ENCODE results near the gene CLIP2.
"Not testable (repeated sequence)": the region's sequence is repeated elsewhere in the genome, so short reads cannot be mapped to it uniquely, and the experiment has no call there.

Gene CLIP2

DNA sequence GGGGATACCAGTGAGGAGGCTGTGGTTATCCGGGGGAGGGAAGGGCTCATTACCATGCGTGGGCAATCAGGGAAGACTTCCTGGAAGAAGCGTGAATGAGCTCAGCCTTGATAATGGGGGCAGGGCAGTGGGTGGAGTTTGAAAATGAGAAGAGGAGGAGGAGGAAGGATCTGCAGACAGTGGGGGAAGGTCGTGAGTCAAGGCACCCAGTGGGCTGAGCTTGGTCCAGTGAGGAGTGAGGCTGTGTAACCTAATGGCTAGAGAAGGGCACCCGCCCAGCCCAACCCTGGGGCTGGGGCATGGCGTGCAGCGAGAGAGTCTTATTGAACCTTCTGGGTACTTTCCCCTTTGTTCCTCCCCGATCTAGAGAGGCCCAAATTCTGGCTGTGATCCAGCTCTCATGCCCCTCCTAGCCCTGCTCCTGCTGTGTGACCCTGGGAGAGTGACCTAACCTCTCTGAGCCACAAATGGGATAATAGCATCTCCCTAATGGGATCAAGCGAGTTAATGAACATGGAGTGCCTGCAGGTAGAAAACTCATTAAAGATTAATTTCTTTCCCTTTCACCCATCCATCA lies 31.5 kb downstream of the CLIP2 start:
- no peak for DNase-seq
- no peak for TF ChIP-seq GATA1 (IDR thresholded peaks at IDR 0.05; ENCODE audit: low read depth, low read length)

DNA sequence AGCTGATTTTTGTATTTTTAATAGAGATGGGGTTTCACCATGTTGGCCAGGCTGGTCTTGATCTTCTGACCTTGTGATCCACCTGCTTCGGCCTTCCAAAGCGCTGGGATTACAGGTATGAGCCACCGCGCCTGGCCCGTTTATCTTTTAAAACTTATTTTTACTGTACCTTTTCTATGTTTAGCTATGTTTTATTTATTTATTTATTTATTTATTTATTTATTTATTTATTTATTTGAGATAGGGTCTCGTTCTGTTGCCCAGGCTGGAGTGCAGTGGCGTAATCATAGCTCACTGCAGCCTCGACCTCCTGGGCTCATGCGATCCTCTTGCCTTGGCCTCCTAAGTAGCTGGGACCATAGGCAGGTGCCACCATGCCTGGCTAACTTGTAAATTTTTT lies 33.7 kb downstream of the CLIP2 start:
- DNase-seq, result not testable (repeated sequence)

DNA sequence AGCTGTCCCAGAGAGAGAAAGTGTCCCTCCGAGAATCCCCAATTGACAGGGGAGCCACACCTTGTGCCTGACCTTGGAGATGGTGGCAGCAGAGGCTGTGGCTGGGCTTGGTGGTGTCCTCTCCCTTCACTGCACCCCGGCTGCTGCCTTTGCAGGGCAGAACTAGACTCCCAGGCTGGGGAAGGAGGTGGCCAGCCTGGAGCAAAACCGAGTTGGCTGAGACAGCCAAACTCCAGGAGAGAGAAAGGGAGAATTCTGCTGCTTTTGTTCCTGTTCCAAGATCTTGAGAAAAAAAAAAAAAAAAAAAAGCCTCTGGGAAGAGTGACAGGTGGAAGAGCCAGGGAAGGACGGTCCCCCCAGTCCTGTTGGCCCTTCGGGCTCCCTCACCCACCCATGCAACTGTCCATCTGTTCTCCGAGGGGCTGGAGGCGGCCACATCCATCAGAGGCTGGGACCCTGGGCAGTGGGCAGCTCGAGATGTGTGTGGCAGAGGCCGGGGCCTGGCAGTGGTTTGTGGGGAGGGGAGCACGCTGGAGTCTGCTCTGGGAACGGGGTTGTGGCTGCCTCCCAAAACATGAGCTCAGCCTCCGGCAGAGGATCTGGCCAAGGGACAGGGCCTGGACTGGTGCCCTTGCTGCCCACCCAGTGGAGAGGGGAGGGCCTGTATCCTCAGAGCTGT lies 35.5 kb downstream of the CLIP2 start:
- no peak for TF ChIP-seq POLR2A (IDR thresholded peaks at IDR 0.05; ENCODE audit: low read length)
- no peak for TF ChIP-seq GATA1 (IDR thresholded peaks at IDR 0.05; ENCODE audit: low read depth, low read length)
- no peak for DNase-seq

DNA sequence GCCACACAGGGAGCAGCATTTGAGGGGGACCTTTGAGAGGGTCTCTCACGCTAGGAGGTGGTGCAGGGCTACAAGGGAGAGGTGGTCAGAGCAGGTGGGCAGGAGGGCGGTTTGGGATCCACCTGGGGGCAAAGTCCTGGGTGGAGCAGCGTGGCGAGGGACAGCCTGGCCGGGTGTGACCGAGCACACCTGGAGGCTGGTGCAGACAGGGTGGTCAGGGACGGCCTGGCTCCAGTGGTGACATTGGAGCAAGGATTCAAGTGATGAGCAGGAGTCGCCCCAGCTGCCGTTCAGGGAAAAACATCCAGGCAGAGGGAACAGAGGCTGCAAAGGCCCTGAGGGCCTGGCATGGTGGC lies 36.0 kb downstream of the CLIP2 start:
- no peak for DNase-seq
- TF ChIP-seq POLR2A (IDR thresholded peaks at IDR 0.05; ENCODE audit: low read length) (no peak), GATA1 (IDR thresholded peaks at IDR 0.05; ENCODE audit: low read depth, low read length) (no peak)

DNA sequence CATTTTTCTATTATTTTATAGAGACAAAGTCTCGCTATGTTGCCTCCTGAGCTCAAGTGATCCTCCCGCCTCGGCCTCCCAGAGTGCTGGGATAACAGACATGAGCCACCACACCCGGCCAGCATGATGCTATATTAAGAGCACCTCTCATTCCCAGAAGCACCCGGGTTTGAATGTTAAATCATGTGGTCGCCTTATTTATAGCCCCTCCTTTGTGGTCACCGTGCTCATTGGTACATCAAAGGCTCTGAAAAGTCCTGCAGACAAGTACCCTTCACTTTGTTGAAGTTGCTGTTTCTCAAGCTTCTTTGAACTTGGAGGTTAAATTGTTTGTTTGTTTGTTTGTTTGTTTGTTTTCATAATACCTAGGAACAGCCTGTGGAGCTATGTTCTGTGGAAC lies 40.0 kb downstream of the CLIP2 start:
- TF ChIP-seq POLR2A (IDR thresholded peaks at IDR 0.05; ENCODE audit: low read length) (no peak), GATA1 (IDR thresholded peaks at IDR 0.05; ENCODE audit: low read depth, low read length) (no peak)
- DNase-seq, result no peak

DNA sequence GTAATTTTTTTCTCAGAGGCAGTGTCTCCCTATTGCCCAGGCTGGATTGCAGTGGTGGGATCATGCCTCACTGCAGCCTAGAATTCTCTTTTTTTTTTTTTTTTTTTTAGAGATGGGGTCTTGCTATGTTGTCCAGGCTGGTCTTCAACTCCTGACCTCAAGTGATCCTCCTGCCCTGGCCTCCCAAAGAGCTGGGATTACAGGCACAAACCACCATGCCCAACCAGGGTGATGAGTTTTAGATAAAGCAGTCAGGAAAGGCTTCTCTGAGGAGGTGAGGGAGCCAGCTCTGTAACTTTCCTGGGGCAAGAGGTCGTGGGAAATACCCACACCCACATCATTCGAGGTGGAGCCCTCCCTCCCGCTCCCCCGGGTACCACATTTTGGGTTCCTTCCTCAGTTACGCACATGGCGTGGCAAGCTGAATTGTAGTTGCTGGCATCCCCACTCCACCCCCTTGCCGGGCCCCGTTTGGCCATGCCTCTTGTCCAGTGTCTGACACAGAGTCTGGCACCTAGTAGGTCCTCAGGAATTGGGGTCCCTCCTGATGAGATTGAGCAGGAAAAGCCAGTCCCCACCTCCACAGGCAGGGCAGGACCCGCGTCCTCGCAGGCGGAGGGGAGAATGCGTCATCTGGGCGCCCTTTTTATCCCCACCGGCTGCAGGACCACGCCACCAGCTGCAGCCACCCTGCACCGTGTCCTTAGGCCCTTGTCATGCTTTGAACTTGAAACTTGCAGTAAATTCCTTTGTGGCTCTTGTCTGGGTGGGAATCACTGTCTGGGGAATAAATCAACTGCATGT lies 43.4 kb downstream of the CLIP2 start:
- no peak for DNase-seq
- no peak for TF ChIP-seq POLR2A (IDR thresholded peaks at IDR 0.05; ENCODE audit: low read length)
- TF ChIP-seq GATA1 (IDR thresholded peaks at IDR 0.05; ENCODE audit: low read depth, low read length), result no peak

DNA sequence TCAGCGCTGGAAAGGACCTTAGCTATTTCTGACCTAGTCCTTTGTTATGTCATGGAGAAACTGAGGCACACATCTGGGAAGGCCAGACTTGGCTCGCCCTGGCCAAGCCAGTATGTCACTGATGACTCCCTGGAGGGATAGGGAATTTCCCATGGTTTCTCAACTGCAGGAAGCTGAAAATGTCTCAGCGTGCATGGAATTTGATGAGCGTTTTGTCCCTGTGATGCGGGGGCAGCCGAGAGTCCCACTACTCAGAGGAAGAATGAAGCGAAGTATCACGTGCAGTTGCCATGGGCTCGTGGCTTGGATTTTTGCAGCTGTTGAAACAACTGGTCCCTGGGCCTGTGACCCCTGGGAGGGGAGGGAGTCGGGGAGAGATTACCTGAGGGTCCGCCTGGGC lies 44.8 kb downstream of the CLIP2 start:
- no peak for DNase-seq
- TF ChIP-seq POLR2A (IDR thresholded peaks at IDR 0.05; ENCODE audit: low read length) (no peak), GATA1 (IDR thresholded peaks at IDR 0.05; ENCODE audit: low read depth, low read length) (no peak)

DNA sequence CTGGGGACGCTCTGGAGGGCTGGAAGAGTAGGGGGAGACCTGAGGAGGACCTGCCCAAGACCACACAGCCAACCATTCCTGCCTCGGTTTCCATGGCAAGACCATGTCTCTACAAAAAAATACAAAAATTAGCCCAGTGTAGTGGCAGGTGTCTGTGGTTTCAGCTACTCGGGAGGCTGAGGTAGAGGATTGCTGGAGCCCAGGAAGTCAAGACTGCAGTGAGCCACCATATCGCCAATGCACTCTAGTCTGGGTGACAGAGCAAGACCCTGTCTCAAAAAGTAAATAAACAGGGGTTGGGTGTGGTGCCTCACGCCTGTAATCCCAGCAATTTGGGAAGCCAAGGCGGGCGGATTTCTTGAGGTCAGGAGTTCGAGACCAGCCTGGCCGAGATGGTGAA lies 48.7 kb downstream of the CLIP2 start:
- DNase-seq, result no peak
- TF ChIP-seq GATA1 (IDR thresholded peaks at IDR 0.05; ENCODE audit: low read depth, low read length), result no peak
- no peak for TF ChIP-seq POLR2A (IDR thresholded peaks at IDR 0.05; ENCODE audit: low read length)

DNA sequence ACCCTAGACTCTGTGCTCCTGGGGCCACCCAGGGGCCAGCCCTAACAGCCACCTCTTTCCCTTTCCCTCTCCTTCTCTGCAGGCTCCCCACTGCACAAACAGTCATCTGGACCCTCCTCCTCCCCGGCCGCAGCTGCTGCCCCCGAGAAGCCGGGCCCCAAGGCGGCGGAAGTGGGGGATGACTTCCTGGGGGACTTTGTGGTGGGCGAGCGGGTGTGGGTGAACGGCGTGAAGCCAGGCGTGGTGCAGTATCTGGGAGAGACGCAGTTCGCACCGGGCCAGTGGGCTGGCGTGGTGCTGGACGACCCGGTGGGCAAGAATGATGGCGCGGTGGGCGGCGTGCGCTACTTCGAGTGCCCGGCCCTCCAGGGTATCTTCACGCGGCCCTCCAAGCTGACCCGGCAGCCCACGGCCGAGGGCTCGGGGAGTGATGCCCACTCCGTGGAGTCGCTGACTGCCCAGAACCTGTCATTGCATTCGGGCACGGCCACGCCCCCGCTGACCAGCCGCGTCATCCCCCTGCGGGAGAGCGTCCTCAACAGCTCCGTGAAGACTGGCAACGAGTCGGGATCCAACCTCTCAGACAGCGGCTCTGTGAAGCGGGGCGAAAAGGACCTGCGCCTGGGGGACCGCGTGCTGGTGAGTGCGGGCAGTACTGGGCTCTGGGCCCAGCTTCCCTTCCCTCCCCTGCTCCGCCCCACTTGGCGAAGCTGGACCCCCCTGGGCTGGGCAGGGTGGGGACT lies 49.3 kb downstream of the CLIP2 start:
- no peak for DNase-seq
- no peak for TF ChIP-seq POLR2A (IDR thresholded peaks at IDR 0.05; ENCODE audit: low read length)
- TF ChIP-seq GATA1 (IDR thresholded peaks at IDR 0.05; ENCODE audit: low read depth, low read length), result no peak

DNA sequence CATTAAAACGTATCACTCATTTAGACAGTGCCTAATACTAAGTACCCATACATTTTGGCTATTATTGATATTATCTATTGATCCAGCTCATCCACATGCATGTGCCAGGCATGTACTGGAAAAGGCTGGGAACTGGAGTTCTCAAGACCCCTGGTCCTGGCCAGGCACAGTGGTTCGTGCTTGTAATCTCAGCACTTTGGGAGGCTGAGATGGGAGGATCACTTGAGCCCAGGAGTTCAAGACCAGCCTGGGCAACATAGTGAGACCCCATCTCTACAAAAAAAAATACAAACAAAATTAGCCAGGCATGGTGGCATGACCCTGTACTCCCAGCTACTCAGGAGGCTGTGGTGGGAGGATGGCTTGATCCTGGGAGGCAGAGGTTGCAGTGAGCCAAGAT lies 50.4 kb downstream of the CLIP2 start:
- not testable (repeated sequence) for DNase-seq

DNA sequence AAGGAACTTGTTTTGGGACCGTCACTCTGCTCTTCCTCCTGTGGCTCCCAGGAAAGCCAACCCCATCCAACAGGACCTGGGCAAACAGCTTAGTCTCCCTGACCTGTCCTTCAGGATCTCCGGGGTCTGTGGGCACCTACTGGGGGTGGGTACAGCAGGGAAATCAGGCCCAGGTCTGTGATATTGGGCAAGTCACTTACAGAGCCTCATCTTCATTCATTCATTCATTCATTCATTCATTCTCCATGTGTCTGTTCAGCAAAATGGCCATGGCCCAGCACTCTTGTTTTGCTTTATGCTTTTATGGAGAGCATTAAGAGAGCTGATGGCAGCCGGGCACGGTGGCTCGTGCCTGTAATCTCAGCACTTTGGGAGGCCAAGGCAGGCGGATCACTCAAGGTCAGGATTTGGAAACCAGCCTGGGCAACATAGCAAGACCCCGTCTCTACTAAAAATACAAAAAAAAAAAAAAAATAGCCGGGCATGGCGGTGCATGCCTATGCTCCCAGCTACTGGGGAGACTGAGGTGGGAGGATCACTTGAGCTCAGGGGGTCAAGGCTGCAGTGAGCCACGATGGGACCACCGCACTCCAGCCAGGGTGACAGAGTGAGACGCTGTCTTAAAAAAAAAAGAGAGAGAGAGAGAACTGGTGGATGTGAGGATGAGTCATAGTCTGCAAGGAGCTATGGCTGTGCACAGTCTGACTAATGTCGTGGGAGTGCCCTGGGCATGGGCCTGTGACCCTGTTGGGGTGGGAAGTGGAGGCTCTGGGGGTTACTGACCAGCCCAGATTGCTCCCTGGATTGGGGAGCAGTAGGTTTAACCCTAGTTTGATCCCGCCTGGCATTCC lies 54.3 kb downstream of the CLIP2 start:
- no peak for TF ChIP-seq GATA1 (IDR thresholded peaks at IDR 0.05; ENCODE audit: low read depth, low read length)
- no peak for TF ChIP-seq POLR2A (IDR thresholded peaks at IDR 0.05; ENCODE audit: low read length)
- no peak for DNase-seq

DNA sequence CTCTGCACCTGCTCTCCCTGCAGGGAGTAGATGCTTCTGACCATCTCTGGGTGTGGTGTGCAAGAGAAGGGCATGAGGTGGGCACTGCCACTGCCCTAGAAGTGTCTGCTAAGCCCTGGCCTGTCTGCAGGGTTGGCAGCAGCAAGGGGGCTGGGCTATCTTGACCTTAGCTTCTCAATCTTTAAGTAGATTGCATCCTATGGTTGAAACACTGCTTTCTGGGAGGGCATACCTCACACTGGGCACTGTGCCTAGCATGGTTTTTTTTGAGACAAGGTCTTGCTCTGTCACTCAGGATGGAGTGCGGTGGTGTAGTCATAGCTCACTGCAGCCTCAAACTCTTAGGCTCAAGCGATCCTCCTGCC lies 54.9 kb downstream of the CLIP2 start:
- TF ChIP-seq GATA1 (IDR thresholded peaks at IDR 0.05; ENCODE audit: low read depth, low read length) (no peak), POLR2A (IDR thresholded peaks at IDR 0.05; ENCODE audit: low read length) (no peak)
- DNase-seq, result no peak

DNA sequence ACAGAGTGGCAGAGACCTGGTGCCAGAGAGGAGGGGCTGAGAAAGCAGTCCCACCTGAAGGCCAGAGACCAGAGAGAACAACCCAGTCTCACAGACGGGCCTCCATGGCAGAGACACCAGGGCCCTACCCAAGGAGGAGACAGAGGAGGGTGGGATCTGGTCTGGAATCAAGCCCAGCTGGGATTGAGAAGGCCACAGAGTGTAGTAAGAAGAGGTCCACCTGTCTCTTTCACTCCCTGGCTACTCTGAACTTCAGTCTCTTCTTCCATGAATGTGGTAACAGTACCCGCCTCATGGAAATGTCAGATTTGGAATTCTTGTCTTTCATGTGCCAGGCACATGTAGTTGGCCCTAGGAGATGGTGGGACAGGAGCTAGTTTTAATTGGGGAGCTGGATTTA lies 55.6 kb downstream of the CLIP2 start:
- TF ChIP-seq POLR2A (IDR thresholded peaks at IDR 0.05; ENCODE audit: low read length) (no peak), GATA1 (IDR thresholded peaks at IDR 0.05; ENCODE audit: low read depth, low read length) (no peak)
- DNase-seq, result no peak

DNA sequence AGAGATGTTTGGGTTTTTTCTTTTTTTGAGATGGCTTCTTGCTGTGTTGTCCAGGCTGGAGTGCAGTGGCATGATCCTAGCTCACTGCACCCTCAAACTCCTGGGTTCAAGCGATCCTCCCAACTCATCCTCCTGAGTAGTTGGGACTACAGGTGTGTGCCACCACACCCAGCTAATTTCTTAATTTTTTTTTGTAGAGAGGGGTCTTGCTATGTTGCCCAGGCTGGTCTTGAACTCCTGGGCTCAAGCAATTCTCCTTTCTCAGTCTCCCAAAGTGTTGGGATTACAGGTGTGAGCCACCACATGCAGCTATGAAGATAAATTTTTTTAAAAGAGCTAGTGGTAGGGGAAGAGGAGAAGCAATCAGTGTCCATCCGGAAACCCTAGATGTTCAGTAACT lies 56.8 kb downstream of the CLIP2 start:
- no peak for DNase-seq
- no peak for TF ChIP-seq POLR2A (IDR thresholded peaks at IDR 0.05; ENCODE audit: low read length)
- no peak for TF ChIP-seq GATA1 (IDR thresholded peaks at IDR 0.05; ENCODE audit: low read depth, low read length)
